IPS DF 19.7 (cell line): ENCODE results near the gene A4GALT.
"Not testable (repeated sequence)": the region's sequence is repeated elsewhere in the genome, so short reads cannot be mapped to it uniquely, and the experiment has no call there.

Experiments
- DNase-seq: peaks from one replicate; pipeline ENCODE4 v3.0.0-alpha.2; 2013; ENCODE audit warnings: low read depth, low spot score

A4GALT gene, protein sequence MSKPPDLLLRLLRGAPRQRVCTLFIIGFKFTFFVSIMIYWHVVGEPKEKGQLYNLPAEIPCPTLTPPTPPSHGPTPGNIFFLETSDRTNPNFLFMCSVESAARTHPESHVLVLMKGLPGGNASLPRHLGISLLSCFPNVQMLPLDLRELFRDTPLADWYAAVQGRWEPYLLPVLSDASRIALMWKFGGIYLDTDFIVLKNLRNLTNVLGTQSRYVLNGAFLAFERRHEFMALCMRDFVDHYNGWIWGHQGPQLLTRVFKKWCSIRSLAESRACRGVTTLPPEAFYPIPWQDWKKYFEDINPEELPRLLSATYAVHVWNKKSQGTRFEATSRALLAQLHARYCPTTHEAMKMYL

DNA sequence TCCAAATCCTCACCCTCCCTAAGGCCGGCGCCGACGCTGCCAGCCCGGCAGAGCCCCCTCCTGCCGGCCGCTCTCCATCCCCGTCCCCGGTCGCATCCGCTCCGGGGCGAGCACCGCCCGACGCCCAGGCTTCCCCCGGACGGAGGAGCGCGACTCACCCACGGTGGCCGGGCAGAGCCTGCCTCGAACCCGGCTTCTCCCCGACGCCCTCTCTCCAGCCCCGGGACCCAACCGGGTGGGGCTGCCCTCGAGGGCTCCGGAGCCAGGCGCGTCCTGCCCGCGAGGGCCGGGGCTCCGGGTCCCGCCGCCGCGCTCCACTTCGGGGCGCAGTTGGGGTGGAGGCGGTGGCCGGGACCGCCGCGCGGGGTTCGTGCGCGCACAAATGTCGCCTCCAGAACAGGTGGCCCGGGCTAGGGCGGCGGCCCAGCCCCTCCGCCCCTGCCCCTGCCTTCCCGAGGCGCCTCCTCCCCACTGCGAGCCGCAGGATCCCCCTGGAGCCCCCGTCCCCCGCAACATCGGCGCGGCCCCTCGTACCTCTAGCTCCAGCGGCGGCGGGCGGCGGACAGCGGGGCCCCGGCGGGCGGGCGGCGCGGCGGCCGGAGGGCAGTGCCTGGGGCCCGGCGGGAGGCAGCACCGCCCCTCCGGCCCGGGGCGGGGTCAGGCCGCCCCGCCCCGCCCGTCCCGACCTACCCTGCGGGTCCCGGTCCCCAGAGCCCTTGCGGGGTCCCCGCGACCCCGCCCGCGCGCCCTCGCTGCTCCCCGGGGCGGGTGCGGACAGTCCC, at the start of gene A4GALT:
TSS of gene A4GALT (minus strand) at position 608 of the 782 bp plus-strand sequence. CDS start 26,919 bp downstream, outside the sequence.
- DNase-seq: no peak

DNA sequence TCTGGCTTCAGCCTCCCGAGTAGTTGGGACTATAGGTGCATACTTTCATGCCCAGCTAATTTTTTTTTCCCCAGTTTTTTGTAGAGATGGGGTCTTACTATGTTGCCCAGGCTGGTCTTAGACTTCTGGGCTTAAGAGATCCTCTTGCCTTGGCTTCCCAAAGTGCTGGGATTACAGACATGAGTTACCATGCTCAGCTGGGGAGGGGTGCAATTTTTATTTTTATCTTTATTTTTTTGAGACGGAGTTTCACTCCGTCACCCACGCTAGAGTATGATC, 49.7 kb upstream of the A4GALT start:
- no peak for DNase-seq

DNA sequence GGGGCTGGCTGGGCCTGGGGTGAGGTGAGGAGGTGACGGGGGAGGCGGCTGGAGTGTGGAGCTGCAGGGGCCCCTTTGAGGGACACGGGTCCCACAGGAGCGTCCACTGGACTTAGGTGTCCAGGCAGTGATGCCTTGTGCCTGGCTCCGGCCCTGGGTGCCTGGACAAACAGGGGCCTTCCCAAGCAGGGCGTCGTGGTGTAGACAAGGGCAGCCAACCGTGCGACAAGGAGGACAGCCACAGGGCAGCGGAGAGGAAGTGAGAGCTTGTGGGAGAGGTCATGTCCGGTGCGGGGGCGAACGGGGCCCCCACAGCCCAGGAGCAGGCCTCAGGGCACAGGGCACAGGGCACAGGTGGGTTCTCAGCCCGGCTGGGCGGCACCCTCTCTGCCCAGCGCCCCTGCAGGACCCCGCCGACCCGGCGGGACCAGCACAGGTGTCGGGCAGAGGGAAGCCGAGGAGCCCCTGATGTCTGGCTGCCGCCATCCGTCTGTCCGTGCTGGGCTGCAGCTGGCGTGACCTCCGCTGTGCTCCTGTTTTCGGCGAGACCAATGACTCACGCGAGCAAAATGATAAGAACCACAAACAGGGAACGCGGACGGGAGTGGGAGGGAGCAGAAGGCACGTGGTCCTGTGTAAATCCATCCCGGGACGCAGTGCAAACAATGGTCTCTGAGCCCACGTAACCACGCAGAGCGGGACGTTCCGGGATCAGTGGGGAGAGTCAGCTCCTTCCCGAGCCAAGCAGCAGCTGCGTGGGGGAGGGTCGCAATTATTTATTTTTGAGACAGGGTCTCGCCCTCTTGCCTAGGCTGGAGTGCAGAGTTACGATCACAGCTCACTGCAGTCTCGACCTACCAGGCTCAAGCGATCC, 49.1 kb upstream of the A4GALT start:
- no peak for DNase-seq

DNA sequence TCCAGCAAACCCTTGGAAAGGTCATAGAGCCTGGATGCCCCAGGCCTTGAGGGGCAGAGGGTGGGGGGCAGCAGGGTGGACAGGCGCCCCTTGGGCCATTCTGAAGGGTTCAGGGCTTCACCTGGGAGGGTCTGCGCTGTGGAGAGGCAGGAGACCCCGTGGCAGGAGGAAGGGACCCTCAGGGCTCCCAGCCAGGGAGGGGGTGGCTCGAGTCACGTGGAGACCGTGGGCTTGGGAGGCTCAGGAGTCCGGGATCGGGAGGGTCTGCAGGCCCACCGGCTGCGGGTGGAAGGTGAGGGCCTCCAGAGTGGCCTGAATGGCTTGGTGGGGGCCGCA, 48.5 kb upstream of the A4GALT start:
- no peak for DNase-seq

DNA sequence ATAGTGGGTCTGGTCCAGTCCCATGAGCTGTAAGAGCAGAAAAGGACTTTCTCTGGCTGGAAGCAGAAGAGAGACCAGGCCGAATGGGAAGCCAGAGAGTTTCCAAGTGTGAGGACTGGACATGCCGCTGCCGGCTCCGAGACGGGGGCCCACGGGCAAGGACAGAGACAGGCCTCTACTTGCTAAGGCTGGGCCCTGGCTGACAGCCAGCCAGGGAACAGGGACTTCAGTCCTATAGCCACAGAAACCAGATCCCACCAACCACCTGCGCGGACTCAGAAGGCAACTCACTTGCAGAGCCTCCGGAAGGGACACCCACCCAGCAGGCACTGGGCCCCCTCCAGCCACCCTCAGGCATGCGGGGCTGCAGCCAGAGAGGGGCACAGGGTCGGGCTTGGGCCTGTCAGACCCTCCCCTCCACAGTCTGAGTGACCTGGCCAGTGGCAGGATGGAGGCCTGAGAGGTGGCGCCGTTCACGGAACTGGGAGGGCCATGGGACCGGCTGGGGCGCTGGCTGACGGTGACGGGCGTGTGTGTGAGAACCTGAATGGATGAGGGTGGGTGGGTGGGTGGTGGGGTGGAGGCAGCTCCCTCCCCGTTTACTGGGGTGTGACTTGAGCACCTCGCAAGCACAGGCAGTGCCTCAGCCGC, 47.8 kb upstream of the A4GALT start:
- no peak for DNase-seq

DNA sequence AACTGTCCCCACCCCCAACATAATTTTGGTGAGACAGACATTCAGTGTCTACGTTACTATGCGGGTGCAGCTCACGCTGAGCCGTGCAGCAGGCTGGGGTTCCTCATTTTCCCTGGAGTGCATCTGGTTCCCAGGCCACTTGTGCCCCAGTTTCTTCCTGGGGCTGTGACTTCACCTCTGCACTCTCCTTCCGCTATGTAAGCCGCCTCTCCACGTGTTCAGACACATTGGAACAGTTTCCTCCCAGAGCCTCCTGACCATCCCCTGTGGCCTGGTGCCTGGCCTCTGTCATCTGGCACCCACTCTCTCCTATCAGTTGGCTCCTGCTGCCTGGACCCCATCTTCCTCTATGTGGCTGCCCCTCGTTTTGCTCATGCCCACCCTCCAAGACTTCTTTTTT, 46.2 kb upstream of the A4GALT start:
- DNase-seq: no peak

DNA sequence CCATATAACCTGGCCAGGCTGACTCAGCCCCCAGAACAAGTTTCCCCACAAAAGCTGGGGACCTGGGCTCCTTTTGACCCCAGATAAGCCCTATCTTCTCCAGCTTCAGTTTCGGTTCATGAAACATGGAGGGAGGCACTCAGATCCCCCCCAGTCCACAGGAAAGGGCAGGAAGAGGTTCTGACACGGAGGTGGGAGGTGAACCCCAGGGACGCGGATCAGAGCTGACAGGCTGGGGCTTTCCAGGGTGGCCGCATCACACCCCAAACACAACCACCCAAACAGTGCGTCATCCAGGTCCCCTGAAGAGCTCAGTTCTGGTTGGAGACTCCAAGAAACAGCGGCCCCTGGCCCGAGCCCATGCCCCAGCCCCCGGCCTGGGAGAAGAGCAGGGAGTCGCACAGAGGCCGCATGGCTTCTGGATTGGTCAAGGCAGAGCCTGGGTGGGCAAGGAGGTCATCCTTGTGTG, 44.3 kb upstream of the A4GALT start:
- no peak for DNase-seq

DNA sequence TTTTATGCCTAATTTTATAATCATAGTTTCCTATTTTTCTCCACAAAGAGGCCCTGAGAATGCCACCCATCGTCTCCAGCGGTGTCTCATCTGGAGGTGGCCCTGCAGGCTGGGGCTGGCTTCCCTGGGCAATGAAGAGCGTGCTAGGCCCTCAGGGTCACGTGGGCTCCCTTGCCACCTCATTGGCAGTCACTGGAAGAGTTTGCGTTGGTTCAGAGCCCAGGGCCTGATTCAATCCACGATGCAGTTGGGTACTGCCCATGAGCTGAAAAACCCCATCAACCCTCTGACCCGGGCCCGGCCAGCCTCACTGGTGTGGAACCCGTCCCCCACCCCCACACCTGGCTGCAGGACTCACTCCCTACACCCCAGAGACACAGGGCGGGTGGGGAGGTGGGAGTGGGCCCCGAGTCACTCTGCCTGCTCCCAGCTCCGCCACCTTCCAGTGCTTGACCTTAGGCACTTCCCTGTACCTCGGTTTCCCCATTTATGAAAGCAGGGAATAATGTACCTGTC, 43.4 kb upstream of the A4GALT start:
- no peak for DNase-seq

DNA sequence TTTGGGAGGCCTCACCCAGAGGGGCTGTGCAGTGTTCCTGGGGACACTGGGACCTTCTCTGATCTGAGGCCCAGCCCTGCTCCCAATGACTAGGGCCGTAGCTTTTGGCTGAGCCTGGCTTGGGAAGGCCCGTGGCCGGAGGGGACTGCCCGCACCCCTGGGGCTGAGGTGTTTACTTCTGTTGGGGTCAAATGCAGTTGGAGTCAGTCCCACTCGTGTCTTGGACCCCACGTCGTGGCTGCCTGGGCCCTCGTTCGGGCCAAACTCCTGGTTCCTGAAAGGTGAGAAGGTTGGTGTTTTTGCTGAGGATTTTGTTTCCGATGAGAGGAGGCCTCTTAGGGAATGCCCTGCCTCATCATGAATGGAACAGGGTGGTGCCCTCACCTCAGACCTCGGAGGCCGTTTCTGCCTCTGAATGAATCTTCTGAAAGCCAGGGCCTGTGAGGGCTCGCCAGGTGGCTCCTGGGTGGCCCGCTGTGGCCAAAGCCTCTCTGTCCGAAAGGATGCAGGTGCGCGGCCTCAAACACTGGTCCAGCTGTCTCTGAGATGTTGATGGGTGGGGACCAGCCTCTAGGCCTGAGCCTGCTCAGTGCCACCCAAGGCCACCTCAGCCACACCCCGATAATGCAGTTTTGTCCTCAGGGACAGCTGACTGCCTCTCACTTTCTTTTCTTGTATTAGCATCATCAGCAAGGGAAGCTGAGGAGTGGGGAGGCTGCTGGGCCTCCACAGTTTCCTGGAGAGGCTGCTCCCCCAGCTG, 40.3 kb upstream of the A4GALT start:
- no peak for DNase-seq

DNA sequence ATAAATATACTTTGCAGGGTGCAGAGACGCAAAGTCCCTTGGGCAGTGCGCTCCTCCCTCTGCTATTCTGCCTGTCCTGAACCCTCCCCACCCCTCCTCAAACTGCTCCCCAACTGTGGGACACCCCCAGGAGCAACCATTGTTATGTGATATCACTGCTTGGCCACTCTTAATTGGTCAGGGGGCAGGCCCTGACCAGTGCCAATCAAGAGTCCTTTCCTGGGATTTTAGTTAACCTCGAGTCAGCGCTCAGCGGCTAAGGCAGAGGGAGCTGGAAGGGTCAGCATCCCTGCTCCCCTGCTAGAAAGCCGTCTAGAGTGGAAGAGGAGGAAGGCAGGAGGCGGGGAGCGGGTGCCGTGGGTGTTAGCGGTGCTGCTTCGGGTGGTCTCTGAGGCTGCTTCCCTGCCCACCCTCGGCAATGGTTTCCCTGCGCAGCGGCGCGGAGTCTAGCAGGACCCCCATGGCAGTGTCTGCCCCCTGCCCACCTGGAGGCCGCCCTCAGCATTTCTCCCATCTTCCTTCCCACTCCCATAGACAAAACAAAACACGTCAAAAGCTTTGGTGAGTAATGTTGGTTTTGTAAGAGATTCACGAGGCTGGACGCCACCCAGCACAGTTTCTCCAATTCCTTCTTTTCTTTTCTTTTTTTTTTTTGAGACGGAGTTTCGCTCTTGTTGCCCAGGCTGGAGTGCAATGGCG, 38.4 kb upstream of the A4GALT start:
- no peak for DNase-seq

DNA sequence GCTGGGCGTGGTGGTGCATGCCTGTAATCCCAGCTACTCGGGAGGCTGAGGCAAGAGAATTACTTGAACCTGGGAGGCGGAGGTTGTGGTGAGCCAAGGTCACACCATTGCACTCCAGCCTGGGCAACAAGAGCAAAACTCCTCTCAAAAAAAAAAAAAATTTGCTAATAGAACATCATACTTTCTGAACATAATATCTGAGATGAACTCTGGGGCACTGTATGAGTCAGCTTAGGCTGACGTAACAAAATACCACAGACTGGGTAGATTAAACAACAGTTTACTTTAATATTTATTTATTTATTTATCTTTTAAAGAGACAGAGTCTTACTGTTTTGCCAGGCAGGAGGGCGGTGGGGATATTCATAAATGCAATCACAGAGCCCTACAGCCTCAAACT, 34.9 kb upstream of the A4GALT start:
- DNase-seq: not testable (repeated sequence)

DNA sequence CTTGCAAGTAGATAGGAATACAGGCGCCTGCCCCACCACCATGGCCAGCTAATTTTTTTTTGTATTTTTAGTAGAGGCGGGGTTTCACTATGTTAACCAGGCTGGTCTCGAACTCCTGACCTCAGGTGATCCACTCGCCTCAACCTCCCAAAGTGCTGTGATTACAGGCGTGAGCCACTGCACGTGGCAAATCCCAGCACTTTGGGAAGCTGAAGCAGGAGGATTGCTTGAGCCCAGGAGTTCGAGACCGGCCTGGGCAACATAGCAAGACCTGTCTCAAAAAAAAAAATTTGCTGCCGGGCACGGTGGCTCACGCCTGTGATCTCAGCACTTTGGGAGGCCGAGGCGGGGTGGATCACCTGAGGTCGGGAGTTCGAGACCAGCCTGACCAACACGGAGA, 34.5 kb upstream of the A4GALT start:
- DNase-seq: not testable (repeated sequence)

DNA sequence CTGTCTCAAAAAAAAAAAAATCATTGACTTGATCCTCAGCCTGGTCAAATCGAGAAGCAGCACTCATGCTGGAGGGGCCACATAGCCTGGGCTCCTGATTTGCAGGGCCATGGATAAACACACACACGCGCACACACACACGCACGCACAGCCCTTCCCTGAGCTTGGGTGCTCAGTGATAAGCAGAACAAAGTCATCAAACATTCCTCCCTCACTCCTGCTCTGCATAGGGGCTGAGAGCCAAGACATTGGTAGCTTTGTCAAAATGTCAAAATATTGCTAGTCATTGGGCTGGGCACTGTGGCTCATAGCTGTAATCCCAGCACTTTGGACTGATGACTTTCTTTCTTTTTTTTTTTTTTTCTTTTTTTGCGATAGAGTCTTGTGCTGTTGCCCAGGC, 34.0 kb upstream of the A4GALT start:
- DNase-seq: no peak

DNA sequence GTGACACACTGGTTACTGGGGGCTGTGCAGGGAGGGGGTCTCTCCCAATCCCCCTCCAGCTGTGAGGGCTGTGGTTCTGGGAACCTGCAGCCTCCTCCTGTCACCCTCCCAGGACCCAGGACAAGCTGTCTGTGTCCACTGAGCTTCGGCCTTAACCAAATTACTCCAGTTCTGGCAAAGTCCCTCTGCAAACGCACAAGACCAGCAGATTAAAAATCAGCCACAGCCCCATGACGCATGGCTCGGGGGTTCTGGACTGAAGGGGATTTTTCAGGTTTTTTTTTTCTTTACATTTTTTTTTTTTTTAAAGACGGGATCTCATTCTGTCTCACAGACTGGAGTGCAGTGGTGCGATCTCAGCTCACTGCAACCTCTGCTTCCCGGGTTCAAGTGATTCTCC, 32.2 kb upstream of the A4GALT start:
- DNase-seq: no peak

DNA sequence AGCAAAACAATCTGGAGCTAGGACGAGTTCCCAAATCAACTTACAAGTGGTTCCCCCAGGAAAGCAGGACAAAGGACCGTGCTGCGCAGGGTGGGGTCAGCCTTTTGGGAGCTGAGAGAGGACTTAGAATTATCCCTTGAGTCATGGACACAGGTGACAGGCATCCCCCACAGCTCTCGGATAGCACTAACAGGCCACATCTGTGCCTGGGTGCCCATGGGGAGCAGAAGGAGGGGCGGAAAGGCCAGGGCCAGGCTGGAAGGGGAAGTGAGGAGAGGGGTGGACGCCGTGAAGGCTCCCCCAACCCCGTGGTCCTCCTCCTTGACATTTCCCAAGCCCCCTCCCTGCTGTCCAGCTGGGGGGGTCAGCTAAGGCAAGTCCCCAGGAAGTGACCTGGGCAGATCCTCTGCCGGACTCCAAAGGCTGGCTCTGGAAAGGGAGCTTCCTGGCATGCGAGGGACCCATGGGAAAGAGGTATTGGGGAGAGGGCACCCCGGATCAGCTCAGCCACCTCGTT, 31.6 kb upstream of the A4GALT start:
- DNase-seq: no peak

DNA sequence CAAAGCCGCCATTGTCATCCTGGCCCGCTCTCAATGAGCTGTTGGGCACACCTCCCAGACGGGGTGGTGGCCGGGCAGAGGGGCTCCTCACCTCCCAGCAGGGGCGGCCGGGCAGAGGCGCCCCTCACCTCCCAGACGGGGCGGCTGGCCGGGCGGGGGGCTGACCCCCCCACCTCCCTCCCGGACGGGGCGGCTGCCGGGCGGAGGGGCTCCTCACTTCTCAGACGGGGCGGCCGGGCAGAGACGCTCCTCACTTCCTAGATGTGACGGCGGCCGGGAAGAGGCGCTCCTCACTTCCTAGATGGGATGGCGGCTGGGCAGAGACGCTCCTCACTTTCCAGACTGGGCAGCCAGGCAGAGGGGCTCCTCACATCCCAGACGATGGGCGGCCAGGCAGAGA, 29.8 kb upstream of the A4GALT start:
- DNase-seq: not testable (repeated sequence)

DNA sequence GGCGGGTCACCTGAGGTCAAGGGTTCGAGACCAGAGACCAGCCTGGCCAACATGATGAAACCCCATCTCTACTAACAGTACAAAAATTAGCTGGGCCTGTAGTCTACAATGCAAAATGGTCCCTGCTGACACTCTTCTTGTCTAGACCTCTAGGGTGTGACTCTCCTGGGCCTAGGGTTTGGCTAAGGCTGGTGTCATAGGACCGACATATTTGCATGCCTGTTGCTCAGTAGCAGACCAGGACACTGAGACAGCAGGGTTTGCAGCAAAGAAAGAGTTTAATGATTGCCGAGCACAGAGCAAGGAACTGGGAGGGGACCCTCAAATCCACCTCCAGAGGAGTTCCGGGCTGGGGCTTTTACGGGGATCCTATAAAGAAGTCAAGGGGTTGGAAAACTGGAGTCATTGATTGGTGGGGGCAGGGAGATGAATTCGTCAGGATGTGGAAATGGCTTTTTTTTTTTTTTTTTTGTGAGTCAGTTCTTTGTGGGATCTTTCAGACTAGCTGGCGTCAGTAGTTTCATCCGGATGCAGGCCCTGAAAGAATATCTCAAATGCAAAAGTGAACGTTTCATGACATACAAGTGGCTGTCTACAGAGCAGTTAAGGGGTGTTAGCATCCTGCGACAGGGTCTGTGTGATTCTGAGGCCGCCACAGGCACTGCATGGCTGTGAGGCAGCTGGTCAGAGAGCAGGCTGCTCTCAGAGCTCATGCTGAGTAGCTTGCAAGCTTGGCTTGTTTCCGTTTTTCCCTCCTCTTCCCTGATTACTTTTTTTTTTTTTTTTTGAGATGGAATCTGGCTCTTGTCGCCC, 27.2 kb upstream of the A4GALT start:
- no peak for DNase-seq

DNA sequence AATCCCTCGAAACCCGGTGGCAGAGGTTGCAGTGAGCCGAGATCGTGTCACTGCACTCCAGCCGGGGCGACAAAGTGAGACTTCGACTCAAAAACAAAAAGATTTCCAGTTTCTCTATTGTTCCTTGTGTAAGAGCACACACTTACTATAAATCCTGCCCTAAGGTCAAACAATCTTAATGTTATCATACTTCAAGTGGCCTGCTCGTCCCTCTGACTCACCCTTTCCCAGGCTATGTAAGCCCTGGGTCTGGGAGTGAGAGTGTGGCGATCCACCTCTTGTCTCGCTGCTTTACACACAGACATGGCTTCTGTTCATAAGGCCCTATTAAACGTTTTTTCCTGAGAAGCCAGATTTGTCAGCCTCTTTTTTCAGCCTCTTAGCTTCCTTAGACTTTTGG, 24.4 kb upstream of the A4GALT start:
- DNase-seq: no peak

DNA sequence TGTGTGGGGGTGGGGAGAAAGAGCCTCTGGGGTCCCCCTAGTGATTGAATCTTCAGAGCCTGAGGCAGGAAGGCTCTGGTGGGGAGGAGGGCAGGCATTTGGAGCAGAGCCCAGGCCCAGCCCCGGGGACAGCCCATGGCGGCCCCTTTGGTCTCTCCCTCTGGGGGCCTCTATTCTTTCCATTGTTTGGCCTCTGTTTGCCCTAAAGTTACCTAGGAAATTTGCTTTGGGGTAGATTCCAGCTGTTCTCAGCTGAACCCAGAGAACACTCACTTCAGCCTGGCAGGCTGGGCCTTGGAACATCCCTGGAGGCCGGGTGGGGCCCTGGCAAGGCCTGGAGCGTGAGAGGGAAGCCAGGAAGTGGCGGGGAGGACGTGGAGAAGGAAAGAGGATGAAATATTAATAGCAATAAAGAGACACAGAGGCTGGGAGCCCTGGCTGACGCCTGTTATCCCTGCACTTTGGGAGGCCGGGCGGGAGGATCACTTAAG, 22.9 kb upstream of the A4GALT start:
- no peak for DNase-seq
